ENCODE results near the gene SLC16A12.

The SLC16A12 gene

GRCh38 chr10:89576696-89577095 lies 41.3 kb upstream of the SLC16A12 start:
- TF ChIP-seq EZH2phosphoT487 (IDR thresholded peaks at IDR 0.05; ENCODE audit: borderline replicate concordance) (no peak), CTCF (conservative IDR thresholded peaks at IDR 0.05; ENCODE audit: low read length) (no peak)
- Histone ChIP-seq H3K9me3 (ENCODE audit: insufficient read depth, low read depth, low read length) (no peaks in the 10 kb centered on the region), H4K20me1 (ENCODE audit: insufficient read depth, low read length, poor library complexity, severe bottlenecking) (no peaks in the 10 kb centered on the region), H3K4me1 (ENCODE audit: insufficient read depth, low read length, poor library complexity, severe bottlenecking) (no peaks in the 10 kb centered on the region), H3K36me3 (ENCODE audit: insufficient read depth, low read length) (no peaks in the 10 kb centered on the region), H3K4me3 (ENCODE audit: low read length, poor library complexity, severe bottlenecking) (no peak overlapping the region), H3K9ac (ENCODE audit: low read depth, low read length, poor library complexity, severe bottlenecking) (no peak overlapping the region), H3K9me2 (replicated peaks; ENCODE audit: low read depth, low read length) (no peaks in the 10 kb centered on the region), H3F3A (ENCODE audit: low read depth) (no peaks in the 10 kb centered on the region), H3K27me3 (ENCODE audit: insufficient read depth, low read length, poor library complexity, severe bottlenecking) (no peaks in the 10 kb centered on the region), H3K4me2 (ENCODE audit: low read depth, low read length, poor library complexity, severe bottlenecking) (no peak overlapping the region), H2AFZ (ENCODE audit: low read length) (no peak overlapping the region), H3K79me2 (ENCODE audit: insufficient read depth, low read length) (no peaks in the 10 kb centered on the region)

GRCh38 chr10:89576022-89576421 lies 40.6 kb upstream of the SLC16A12 start:
- H3K9me2 ChIP-seq (replicated peaks; ENCODE audit: low read depth, low read length), result no peaks in the 10 kb centered on the region
- H3K9me3 ChIP-seq (ENCODE audit: insufficient read depth, low read depth, low read length), result no peaks in the 10 kb centered on the region
- H4K20me1 ChIP-seq (ENCODE audit: insufficient read depth, low read length, poor library complexity, severe bottlenecking), result no peaks in the 10 kb centered on the region
- H2AFZ ChIP-seq (ENCODE audit: low read length), result no peak overlapping the region
- no peak overlapping the region for H3K4me2 ChIP-seq (ENCODE audit: low read depth, low read length, poor library complexity, severe bottlenecking)
- no peaks in the 10 kb centered on the region for H3F3A ChIP-seq (ENCODE audit: low read depth)
- no peaks in the 10 kb centered on the region for H3K79me2 ChIP-seq (ENCODE audit: insufficient read depth, low read length)
- no peak overlapping the region for H3K4me3 ChIP-seq (ENCODE audit: low read length, poor library complexity, severe bottlenecking)
- H3K36me3 ChIP-seq (ENCODE audit: insufficient read depth, low read length), result no peaks in the 10 kb centered on the region
- no peak for TF ChIP-seq CTCF (conservative IDR thresholded peaks at IDR 0.05; ENCODE audit: low read length)
- TF ChIP-seq EZH2phosphoT487 (IDR thresholded peaks at IDR 0.05; ENCODE audit: borderline replicate concordance), result no peak
- no peaks in the 10 kb centered on the region for H3K27me3 ChIP-seq (ENCODE audit: insufficient read depth, low read length, poor library complexity, severe bottlenecking)
- no peaks in the 10 kb centered on the region for H3K4me1 ChIP-seq (ENCODE audit: insufficient read depth, low read length, poor library complexity, severe bottlenecking)
- H3K9ac ChIP-seq (ENCODE audit: low read depth, low read length, poor library complexity, severe bottlenecking), result no peak overlapping the region

GRCh38 chr10:89575031-89575430 lies 39.6 kb upstream of the SLC16A12 start:
- Histone ChIP-seq H3K4me2 (ENCODE audit: low read depth, low read length, poor library complexity, severe bottlenecking) (no peak overlapping the region), H3K9me3 (ENCODE audit: insufficient read depth, low read depth, low read length) (no peaks in the 10 kb centered on the region), H3K4me3 (ENCODE audit: low read length, poor library complexity, severe bottlenecking) (no peak overlapping the region), H3F3A (ENCODE audit: low read depth) (no peaks in the 10 kb centered on the region), H2AFZ (ENCODE audit: low read length) (no peak overlapping the region), H3K9ac (ENCODE audit: low read depth, low read length, poor library complexity, severe bottlenecking) (no peak overlapping the region), H3K27me3 (ENCODE audit: insufficient read depth, low read length, poor library complexity, severe bottlenecking) (no peaks in the 10 kb centered on the region), H3K79me2 (ENCODE audit: insufficient read depth, low read length) (no peaks in the 10 kb centered on the region), H3K36me3 (ENCODE audit: insufficient read depth, low read length) (no peaks in the 10 kb centered on the region), H3K9me2 (replicated peaks; ENCODE audit: low read depth, low read length) (no peaks in the 10 kb centered on the region), H3K4me1 (ENCODE audit: insufficient read depth, low read length, poor library complexity, severe bottlenecking) (no peaks in the 10 kb centered on the region), H4K20me1 (ENCODE audit: insufficient read depth, low read length, poor library complexity, severe bottlenecking) (no peaks in the 10 kb centered on the region)
- no peak for TF ChIP-seq CTCF (conservative IDR thresholded peaks at IDR 0.05; ENCODE audit: low read length)
- TF ChIP-seq EZH2phosphoT487 (IDR thresholded peaks at IDR 0.05; ENCODE audit: borderline replicate concordance), result no peak

Measured in Loucy (cell line).